CD14-positive monocyte (primary cell): ENCODE results near the gene DUOXA1. TPM values are rescaled to one million over a fixed set of nuclear protein-coding genes. Genes with fewer than 3 reads are reported as not detected.
"Not testable (repeated sequence)": the region's sequence is repeated elsewhere in the genome, so short reads cannot be mapped to it uniquely, and the experiment has no call there.

Experiments used
- DNase-seq, 3 donors: peaks; one replicate each; pipeline ENCODE4 v3.0.0-alpha.2; 2011 to 2022
- H2AFZ ChIP-seq: 2 replicates; pipeline ENCODE4 v1.6.0; 2012; ENCODE audit warnings: mild to moderate bottlenecking, low read depth, low read length, inconsistent platforms; ENCODE audit not compliant: insufficient read depth, poor library complexity, severe bottlenecking
- H3K27ac ChIP-seq, 2 donors: 1 replicate in 1 of 2; 2 replicates in 1 of 2; pipeline ENCODE4 v1.5.1; 2012 to 2013; ENCODE audit warnings: low read length in 2 of 2, control low read depth in 1 of 2, inconsistent platforms in 1 of 2, low read depth in 1 of 2, mild to moderate bottlenecking in 1 of 2
- H3K27me3 ChIP-seq, 2 donors: one replicate each; pipeline versions ENCODE4 v1.6.0 to v1.6.1; 2011 to 2013; ENCODE audit warnings: low read length in 2 of 2; ENCODE audit not compliant: control insufficient read depth in 2 of 2, insufficient read depth in 2 of 2
- H3K36me3 ChIP-seq, 2 donors: replicated peaks in 1 of 2; 1 replicate in 1 of 2; 2 replicates in 1 of 2; pipeline versions ENCODE4 v1.5.1 to v1.6.1; 2012 to 2013; ENCODE audit warnings: low read length in 2 of 2, control low read depth in 1 of 2, inconsistent platforms in 1 of 2, mild to moderate bottlenecking in 1 of 2; ENCODE audit not compliant: insufficient read depth in 2 of 2, control insufficient read depth in 1 of 2
- H3K4me1 ChIP-seq, 2 donors: 1 replicate in 1 of 2; 2 replicates in 1 of 2; pipeline versions ENCODE4 v1.5.1 to v1.6.1; 2012 to 2013; ENCODE audit warnings: low read length in 2 of 2, control low read depth in 1 of 2, inconsistent platforms in 1 of 2, mild to moderate bottlenecking in 1 of 2, moderate library complexity in 1 of 2; ENCODE audit not compliant: insufficient read depth in 2 of 2, control insufficient read depth in 1 of 2
- H3K4me2 ChIP-seq: replicated peaks from 2 replicates; pipeline ENCODE3; 2012; ENCODE audit warnings: low read length, moderate library complexity, mild to moderate bottlenecking; ENCODE audit not compliant: poor library complexity, severe bottlenecking; ENCODE audit errors: extremely low read depth
- H3K4me3 ChIP-seq, 3 experiments: fragments of 200-600 bp in 1 of 3; sonication (generic) in 1 of 3; replicated peaks in 1 of 3; 1 replicate in 2 of 3; 2 replicates in 1 of 3; pipeline ENCODE4 v1.5.1; 2011 to 2013; ENCODE audit warnings: low read length in 3 of 3, mild to moderate bottlenecking in 3 of 3, control low read depth in 2 of 3, low read depth in 2 of 3, inconsistent platforms in 1 of 3, moderate library complexity in 1 of 3
- H3K79me2 ChIP-seq: 2 replicates; pipeline ENCODE4 v1.6.0; 2012; ENCODE audit warnings: mild to moderate bottlenecking, control low read depth, inconsistent platforms, low read length, moderate library complexity; ENCODE audit not compliant: insufficient read depth
- H3K9ac ChIP-seq: 2 replicates; pipeline ENCODE4 v1.6.0; 2017; ENCODE audit warnings: low read length, mild to moderate bottlenecking; ENCODE audit not compliant: insufficient read depth, poor library complexity, severe bottlenecking
- H3K9me3 ChIP-seq, 2 donors: replicated peaks in 1 of 2; 1 replicate in 1 of 2; 2 replicates in 1 of 2; pipeline versions ENCODE4 v1.5.1 to v1.6.1; 2012 to 2013; ENCODE audit warnings: low read length in 2 of 2, control low read depth in 1 of 2; ENCODE audit not compliant: control insufficient read depth in 1 of 2, insufficient read depth in 1 of 2
- H4K20me1 ChIP-seq: 2 replicates; pipeline ENCODE4 v1.6.0; 2012; ENCODE audit warnings: mild to moderate bottlenecking, low read length, control low read depth, moderate library complexity; ENCODE audit not compliant: insufficient read depth
- H3K27ac Mint-ChIP-seq, 7 donors: one replicate each; pipeline ENCODE4 v1.8.0; 2020; ENCODE audit warnings: mild to moderate bottlenecking in 7 of 7, mixed read lengths in 7 of 7, moderate library complexity in 6 of 7, inconsistent platforms in 2 of 7
- H3K27me3 Mint-ChIP-seq, 3 donors: one replicate each; pipeline ENCODE4 v1.8.0; 2021 to 2022; ENCODE audit warnings: low read depth in 3 of 3, mild to moderate bottlenecking in 3 of 3, mixed read lengths in 3 of 3, moderate library complexity in 3 of 3, inconsistent platforms in 1 of 3
- H3K36me3 Mint-ChIP-seq, 2 donors: one replicate each; pipeline ENCODE4 v1.8.0; 2020; ENCODE audit warnings: mixed read lengths in 2 of 2, inconsistent platforms in 1 of 2, mild to moderate bottlenecking in 1 of 2
- H3K4me1 Mint-ChIP-seq: one replicate; pipeline ENCODE4 v1.8.0; 2020; ENCODE audit warnings: mild to moderate bottlenecking, mixed read lengths
- H3K4me3 Mint-ChIP-seq, 2 donors: one replicate each; pipeline ENCODE4 v1.8.0; 2020; ENCODE audit warnings: mild to moderate bottlenecking in 2 of 2, mixed read lengths in 2 of 2, moderate library complexity in 1 of 2
- H3K9me3 Mint-ChIP-seq, 7 donors: one replicate each; pipeline ENCODE4 v1.8.0; 2020 to 2022; ENCODE audit warnings: mixed read lengths in 7 of 7, mild to moderate bottlenecking in 6 of 7, moderate library complexity in 6 of 7, inconsistent platforms in 2 of 7
- CTCF ChIP-seq: fragments of 200-600 bp; IDR thresholded peaks from one replicate; pipeline ENCODE4 v1.8.0; 2022; ENCODE audit warnings: antibody characterized with exemption, mild to moderate bottlenecking
- WGBS: methylation state at CpG from one replicate; pipeline ENCODE4 v1.1.5; 2013; ENCODE audit warnings: missing lambda C conversion rate; ENCODE audit not compliant: insufficient coverage; 5-methylcytosine and 5-hydroxymethylcytosine counted together
- intact Hi-C, 2 donors: fragments of 100-400 bp; cut with micrococcal nuclease; formaldehyde crosslinking; loops; one replicate each; pipeline versions ENCODE4 v1.15.0 to v1.15.1; 2023
- polyA plus RNA-seq, 3 donors: library from polyadenylated mRNA; depleted of rRNA in 1 of 3; unstranded in 2 of 3; stranded (reverse) in 1 of 3; fragments of 300-500 nt in 2 of 3; fragments of >200 nt in 1 of 3; fragmentation: Illumina TruSeq in 2 of 3; gene quantifications; 1 replicate in 2 of 3; 2 replicates in 1 of 3; pipeline ENCODE4 v1.2.3, GENCODE V29; 2012 to 2021

The DUOXA1 gene
- polyA plus RNA-seq, 3 donors = not detected

GRCh38 chr15:45084163-45084562, 45.5 kb downstream of the DUOXA1 start:
- H3K4me3 ChIP-seq = no peak overlapping the region
- H3K4me1 ChIP-seq = no peaks in the 10 kb centered on the region
- Mint-ChIP-seq H3K36me3 (no peaks in the 10 kb centered on the region), H3K27me3 (peaks cover 0 to 8% (median 2%) of the 10 kb centered on the region in 3 donors), H3K9me3 (peaks cover 0 to 1% (median 0%) of the 10 kb centered on the region in 7 donors), H3K27ac (no peak overlapping the region), H3K4me3 (no peak overlapping the region), H3K4me1 (no peaks in the 10 kb centered on the region)
- 17% methylated on average over 1 of the region's 3 CpGs for WGBS
- no peak for DNase-seq
- no peaks in the 10 kb centered on the region for H3K36me3 ChIP-seq
- TF ChIP-seq CTCF = no peak
- no peaks in the 10 kb centered on the region for H4K20me1 ChIP-seq
- no peaks in the 10 kb centered on the region for H3K9me3 ChIP-seq
- no peak overlapping the region for H3K27ac ChIP-seq
- no peak overlapping the region for H3K4me2 ChIP-seq
- no peaks in the 10 kb centered on the region for H3K79me2 ChIP-seq
- no peak overlapping the region for H3K9ac ChIP-seq
- intact Hi-C loops = no loop called here
- no peaks in the 10 kb centered on the region for H3K27me3 ChIP-seq
- no peak overlapping the region for H2AFZ ChIP-seq

GRCh38 chr15:45083223-45083622, 46.5 kb downstream of the DUOXA1 start:
- intact Hi-C loops = no loop called here
- Histone ChIP-seq H3K27me3 (no peaks in the 10 kb centered on the region), H3K9me3 (no peaks in the 10 kb centered on the region), H3K79me2 (no peaks in the 10 kb centered on the region), H3K27ac (no peak overlapping the region), H3K4me3 (no peak overlapping the region), H3K9ac (no peak overlapping the region), H4K20me1 (no peaks in the 10 kb centered on the region), H3K36me3 (no peaks in the 10 kb centered on the region), H2AFZ (no peak overlapping the region), H3K4me1 (no peaks in the 10 kb centered on the region), H3K4me2 (no peak overlapping the region)
- Mint-ChIP-seq H3K27me3 (peaks cover 0 to 8% (median 0%) of the 10 kb centered on the region in 3 donors), H3K36me3 (no peaks in the 10 kb centered on the region), H3K9me3 (peaks cover 0 to 1% (median 0%) of the 10 kb centered on the region in 7 donors), H3K4me1 (no peaks in the 10 kb centered on the region), H3K4me3 (no peak overlapping the region), H3K27ac (no peak overlapping the region)
- no peak for DNase-seq
- TF ChIP-seq CTCF = no peak

- H2AFZ ChIP-seq, H3K4me1 ChIP-seq: not testable (repeated sequence)
- WGBS = no CpG with 5 or more reads among the region's 10 CpGs
Measured at GRCh38 chr15:45082412-45082811, 47.3 kb downstream of the DUOXA1 start.

More at GRCh38 chr15:45082412-45082811, 47.3 kb downstream of the DUOXA1 start:
- H3K9ac ChIP-seq, H3K9me3 ChIP-seq, H3K27ac ChIP-seq, H3K36me3 ChIP-seq, H3K4me3 ChIP-seq, H3K79me2 ChIP-seq, H3K27me3 ChIP-seq, H3K4me1 Mint-ChIP-seq, H3K27me3 Mint-ChIP-seq, intact Hi-C loops, H4K20me1 ChIP-seq, H3K4me2 ChIP-seq, H3K27ac Mint-ChIP-seq, H3K4me3 Mint-ChIP-seq, H3K9me3 Mint-ChIP-seq, H3K36me3 Mint-ChIP-seq, DNase-seq: not testable (repeated sequence)
